ENCODE data around the gene CRYGA.

DNA sequence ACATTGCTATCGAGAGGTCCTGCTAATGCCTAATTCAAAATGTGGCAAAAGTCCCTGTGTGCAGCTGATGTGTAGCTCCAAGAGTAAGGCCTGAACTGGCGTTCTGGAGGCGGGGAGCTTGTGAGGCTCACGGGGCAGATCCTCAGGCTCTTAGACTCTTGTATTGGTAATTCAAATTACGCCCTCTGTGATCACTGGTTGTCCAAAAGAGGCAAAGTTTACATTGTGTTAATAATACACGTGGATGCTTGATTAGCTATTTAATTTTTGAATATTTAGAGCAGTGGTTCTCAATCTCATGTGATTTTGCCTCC is 12.4 kb upstream of the CRYGA start:
- TF ChIP-seq, protein P1, sequence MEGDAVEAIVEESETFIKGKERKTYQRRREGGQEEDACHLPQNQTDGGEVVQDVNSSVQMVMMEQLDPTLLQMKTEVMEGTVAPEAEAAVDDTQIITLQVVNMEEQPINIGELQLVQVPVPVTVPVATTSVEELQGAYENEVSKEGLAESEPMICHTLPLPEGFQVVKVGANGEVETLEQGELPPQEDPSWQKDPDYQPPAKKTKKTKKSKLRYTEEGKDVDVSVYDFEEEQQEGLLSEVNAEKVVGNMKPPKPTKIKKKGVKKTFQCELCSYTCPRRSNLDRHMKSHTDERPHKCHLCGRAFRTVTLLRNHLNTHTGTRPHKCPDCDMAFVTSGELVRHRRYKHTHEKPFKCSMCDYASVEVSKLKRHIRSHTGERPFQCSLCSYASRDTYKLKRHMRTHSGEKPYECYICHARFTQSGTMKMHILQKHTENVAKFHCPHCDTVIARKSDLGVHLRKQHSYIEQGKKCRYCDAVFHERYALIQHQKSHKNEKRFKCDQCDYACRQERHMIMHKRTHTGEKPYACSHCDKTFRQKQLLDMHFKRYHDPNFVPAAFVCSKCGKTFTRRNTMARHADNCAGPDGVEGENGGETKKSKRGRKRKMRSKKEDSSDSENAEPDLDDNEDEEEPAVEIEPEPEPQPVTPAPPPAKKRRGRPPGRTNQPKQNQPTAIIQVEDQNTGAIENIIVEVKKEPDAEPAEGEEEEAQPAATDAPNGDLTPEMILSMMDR (IDR thresholded peaks at IDR 0.05; ENCODE audit: low read depth, low read length): no peak
- TF ChIP-seq EZH2phosphoT487 (IDR thresholded peaks at IDR 0.05; ENCODE audit: low read depth): no peak

Data from OCI-LY3 (cell line).